ENCODE results near the gene ATG7.

DNA sequence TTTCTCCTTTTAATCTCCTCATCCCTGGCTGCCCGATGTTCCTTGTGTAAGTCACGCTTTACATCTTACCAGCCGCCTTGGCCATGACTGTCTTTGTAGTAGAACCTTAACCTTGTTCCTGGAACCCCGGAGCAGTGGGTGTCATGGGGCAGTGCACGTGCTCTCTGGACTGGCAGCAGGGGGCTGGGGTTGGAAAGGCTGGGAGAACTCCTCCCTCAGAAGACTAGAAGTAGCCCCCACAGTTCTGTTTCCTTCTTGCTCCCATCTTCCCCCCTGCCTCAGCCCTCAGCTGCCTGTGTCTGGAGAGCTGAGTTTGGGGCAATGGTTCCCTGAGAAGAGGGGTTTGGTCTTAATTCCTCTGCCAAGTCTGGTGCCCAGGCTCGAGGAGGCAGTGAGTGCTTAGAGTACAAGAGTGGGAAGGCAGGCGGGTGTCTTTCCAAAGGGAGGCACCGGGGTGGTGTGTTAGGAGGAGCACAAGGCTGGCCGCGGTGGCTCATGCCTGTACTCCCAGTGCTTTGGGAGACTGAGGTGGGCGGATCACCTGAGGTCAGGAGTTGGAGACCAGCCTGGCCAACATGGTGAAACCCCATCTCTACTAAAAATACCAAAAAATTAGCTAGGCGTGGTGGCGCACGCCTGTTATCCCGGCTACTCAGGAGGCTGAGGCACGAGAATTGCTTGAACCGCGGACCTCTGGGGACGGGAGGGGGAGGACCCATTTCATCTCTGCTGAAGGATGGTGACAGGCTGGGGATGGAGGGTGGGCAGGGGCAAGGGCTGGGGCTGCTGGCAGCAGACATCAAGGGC is 271.1 kb downstream of the ATG7 start:
- TF ChIP-seq, protein P1, sequence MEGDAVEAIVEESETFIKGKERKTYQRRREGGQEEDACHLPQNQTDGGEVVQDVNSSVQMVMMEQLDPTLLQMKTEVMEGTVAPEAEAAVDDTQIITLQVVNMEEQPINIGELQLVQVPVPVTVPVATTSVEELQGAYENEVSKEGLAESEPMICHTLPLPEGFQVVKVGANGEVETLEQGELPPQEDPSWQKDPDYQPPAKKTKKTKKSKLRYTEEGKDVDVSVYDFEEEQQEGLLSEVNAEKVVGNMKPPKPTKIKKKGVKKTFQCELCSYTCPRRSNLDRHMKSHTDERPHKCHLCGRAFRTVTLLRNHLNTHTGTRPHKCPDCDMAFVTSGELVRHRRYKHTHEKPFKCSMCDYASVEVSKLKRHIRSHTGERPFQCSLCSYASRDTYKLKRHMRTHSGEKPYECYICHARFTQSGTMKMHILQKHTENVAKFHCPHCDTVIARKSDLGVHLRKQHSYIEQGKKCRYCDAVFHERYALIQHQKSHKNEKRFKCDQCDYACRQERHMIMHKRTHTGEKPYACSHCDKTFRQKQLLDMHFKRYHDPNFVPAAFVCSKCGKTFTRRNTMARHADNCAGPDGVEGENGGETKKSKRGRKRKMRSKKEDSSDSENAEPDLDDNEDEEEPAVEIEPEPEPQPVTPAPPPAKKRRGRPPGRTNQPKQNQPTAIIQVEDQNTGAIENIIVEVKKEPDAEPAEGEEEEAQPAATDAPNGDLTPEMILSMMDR (IDR thresholded peaks at IDR 0.05), result no peak
- TF ChIP-seq POLR2A (IDR thresholded peaks at IDR 0.05), result no peak
